DND-41 (cell line): ENCODE data around the gene TEX26.

ENCODE experiments used
- ATAC-seq: fragments of 200-7000 bp; cut with Tn5 transposase; 3 replicates; pipeline ENCODE4 v1.9.1; 2021; ENCODE audit warnings: low read depth; ENCODE audit not compliant: insufficient read depth
- DNase-seq: peaks from one replicate; pipeline ENCODE4 v3.0.0-alpha.2; 2020
- H2AFZ ChIP-seq: 2 replicates; pipeline ENCODE4 v1.6.0; 2012; ENCODE audit warnings: low read depth, low read length
- H3K27ac ChIP-seq: 2 replicates; pipeline ENCODE4 v1.5.1; 2012; ENCODE audit warnings: low read length, inconsistent platforms
- H3K27me3 ChIP-seq: fragments of 200-600 bp; sonication (generic); 2 replicates; pipeline ENCODE4 v1.6.0; 2012; ENCODE audit warnings: low read length, mild to moderate bottlenecking, inconsistent platforms; ENCODE audit not compliant: insufficient read depth, poor library complexity
- H3K36me3 ChIP-seq: 2 replicates; pipeline ENCODE4 v1.5.1; 2012; ENCODE audit warnings: low read length, inconsistent platforms; ENCODE audit not compliant: insufficient read depth
- H3K4me1 ChIP-seq: 2 replicates; pipeline ENCODE4 v1.5.1; 2012; ENCODE audit warnings: mild to moderate bottlenecking, low read length; ENCODE audit not compliant: insufficient read depth
- H3K4me2 ChIP-seq: 2 replicates; pipeline ENCODE4 v1.6.0; 2012; ENCODE audit warnings: mild to moderate bottlenecking, moderate library complexity, low read length, inconsistent platforms; ENCODE audit not compliant: insufficient read depth
- H3K4me3 ChIP-seq, 2 experiments: fragments of 200-600 bp in 1 of 2; shearing (Covaris generic) in 1 of 2; 2 replicates each; pipeline ENCODE4 v1.5.1; 2012 to 2016; ENCODE audit warnings: inconsistent platforms in 2 of 2, low read length in 2 of 2, mild to moderate bottlenecking in 2 of 2, low read depth in 1 of 2, moderate library complexity in 1 of 2
- H3K79me2 ChIP-seq: 2 replicates; pipeline ENCODE4 v1.6.0; 2012; ENCODE audit warnings: low read length, inconsistent platforms; ENCODE audit not compliant: insufficient read depth
- H3K9ac ChIP-seq: 2 replicates; pipeline ENCODE4 v1.6.0; 2012; ENCODE audit warnings: low read depth, mild to moderate bottlenecking, inconsistent platforms, low read length, moderate library complexity
- H3K9me3 ChIP-seq: 2 replicates; pipeline ENCODE4 v1.5.1; 2012; ENCODE audit warnings: low read length, moderate library complexity, mild to moderate bottlenecking, inconsistent platforms; ENCODE audit not compliant: insufficient read depth, severe bottlenecking
- H4K20me1 ChIP-seq: 2 replicates; pipeline ENCODE4 v1.6.0; 2012; ENCODE audit warnings: low read length; ENCODE audit not compliant: insufficient read depth
- EZH2 ChIP-seq: IDR thresholded peaks from 3 replicates; pipeline ENCODE4 v1.6.1; 2012; ENCODE audit warnings: borderline replicate concordance, low read depth, mild to moderate bottlenecking, moderate library complexity, low read length, inconsistent platforms; ENCODE audit not compliant: severe bottlenecking
- TF ChIP-seq, protein P1 (sequence below): IDR thresholded peaks from 2 replicates; pipeline ENCODE4 v1.5.1; 2012; ENCODE audit warnings: borderline replicate concordance, low read length, moderate library complexity, mild to moderate bottlenecking; ENCODE audit not compliant: poor library complexity, severe bottlenecking; ENCODE audit errors: extremely low read depth

Gene TEX26

GRCh38 chr13:30928978-30929377, 3.5 kb upstream of the TEX26 start:
- H3K79me2 ChIP-seq, result no peaks in the 10 kb centered on the region
- TF ChIP-seq, protein P1, sequence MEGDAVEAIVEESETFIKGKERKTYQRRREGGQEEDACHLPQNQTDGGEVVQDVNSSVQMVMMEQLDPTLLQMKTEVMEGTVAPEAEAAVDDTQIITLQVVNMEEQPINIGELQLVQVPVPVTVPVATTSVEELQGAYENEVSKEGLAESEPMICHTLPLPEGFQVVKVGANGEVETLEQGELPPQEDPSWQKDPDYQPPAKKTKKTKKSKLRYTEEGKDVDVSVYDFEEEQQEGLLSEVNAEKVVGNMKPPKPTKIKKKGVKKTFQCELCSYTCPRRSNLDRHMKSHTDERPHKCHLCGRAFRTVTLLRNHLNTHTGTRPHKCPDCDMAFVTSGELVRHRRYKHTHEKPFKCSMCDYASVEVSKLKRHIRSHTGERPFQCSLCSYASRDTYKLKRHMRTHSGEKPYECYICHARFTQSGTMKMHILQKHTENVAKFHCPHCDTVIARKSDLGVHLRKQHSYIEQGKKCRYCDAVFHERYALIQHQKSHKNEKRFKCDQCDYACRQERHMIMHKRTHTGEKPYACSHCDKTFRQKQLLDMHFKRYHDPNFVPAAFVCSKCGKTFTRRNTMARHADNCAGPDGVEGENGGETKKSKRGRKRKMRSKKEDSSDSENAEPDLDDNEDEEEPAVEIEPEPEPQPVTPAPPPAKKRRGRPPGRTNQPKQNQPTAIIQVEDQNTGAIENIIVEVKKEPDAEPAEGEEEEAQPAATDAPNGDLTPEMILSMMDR, result no peak
- no peak for TF ChIP-seq EZH2
- no peak overlapping the region for H3K4me3 ChIP-seq
- H3K4me2 ChIP-seq, result no peak overlapping the region
- peaks cover 30% of the 10 kb centered on the region for H3K27me3 ChIP-seq
- no peak for DNase-seq
- no peak for ATAC-seq
- H4K20me1 ChIP-seq, result 0 out of 2 replicates have a peak, but pooled peaks cover 3% of the 10 kb centered on the region
- no peaks in the 10 kb centered on the region for H3K4me1 ChIP-seq
- H2AFZ ChIP-seq, result no peak overlapping the region
- H3K9ac ChIP-seq, result no peak overlapping the region
- H3K9me3 ChIP-seq, result no peaks in the 10 kb centered on the region
- H3K36me3 ChIP-seq, result no peaks in the 10 kb centered on the region
- H3K27ac ChIP-seq, result no peak overlapping the region

DNA sequence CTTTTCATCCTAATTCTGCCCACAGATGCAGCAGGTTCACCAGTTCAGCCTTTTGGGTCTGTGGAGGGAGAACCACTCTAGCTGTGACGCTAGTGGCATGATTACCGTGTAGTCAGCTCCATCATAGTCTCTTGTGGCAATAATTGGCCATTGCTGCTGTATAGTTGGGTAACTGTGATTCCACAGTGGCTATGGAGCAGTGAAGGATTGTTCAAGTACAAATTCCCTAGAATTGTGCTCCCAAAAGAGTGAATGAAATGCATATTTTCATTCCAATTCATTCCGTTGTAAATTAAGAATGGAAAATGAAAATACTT, 856 bp downstream of the TEX26 start:
- no peak for ATAC-seq
- Histone ChIP-seq H3K4me2 (no peak overlapping the region), H3K4me3 (no peak overlapping the region)

GRCh38 chr13:30934381-30934780, 1.9 kb downstream of the TEX26 start:
- H3K27ac ChIP-seq, result no peak overlapping the region
- H2AFZ ChIP-seq, result no peak overlapping the region
- H4K20me1 ChIP-seq, result no peaks in the 10 kb centered on the region
- no peak for ATAC-seq
- no peak for DNase-seq
- peaks cover 8% of the 10 kb centered on the region for H3K27me3 ChIP-seq
- no peak for TF ChIP-seq EZH2
- TF ChIP-seq, protein P1, result no peak
- H3K4me2 ChIP-seq, result no peak overlapping the region
- H3K79me2 ChIP-seq, result no peaks in the 10 kb centered on the region
- H3K4me1 ChIP-seq, result no peaks in the 10 kb centered on the region
- no peak overlapping the region for H3K4me3 ChIP-seq
- no peaks in the 10 kb centered on the region for H3K36me3 ChIP-seq
- no peak overlapping the region for H3K9ac ChIP-seq
- H3K9me3 ChIP-seq, result no peaks in the 10 kb centered on the region

More for the DNA sequence above, 856 bp downstream of the TEX26 start:
- no peaks in the 10 kb centered on the region for H3K79me2 ChIP-seq
- no peaks in the 10 kb centered on the region for H4K20me1 ChIP-seq
- TF ChIP-seq EZH2, result no peak
- TF ChIP-seq, protein P1, result no peak
- H3K4me1 ChIP-seq, result no peaks in the 10 kb centered on the region
- DNase-seq, result no peak
- H3K36me3 ChIP-seq, result no peaks in the 10 kb centered on the region
- no peak overlapping the region for H3K9ac ChIP-seq
- no peak overlapping the region for H3K27ac ChIP-seq
- no peak overlapping the region for H2AFZ ChIP-seq
- H3K27me3 ChIP-seq, result peaks cover 16% of the 10 kb centered on the region
- no peaks in the 10 kb centered on the region for H3K9me3 ChIP-seq

GRCh38 chr13:30934803-30935202, 2.3 kb downstream of the TEX26 start:
- DNase-seq (no peak), ATAC-seq (no peak)
- Histone ChIP-seq H2AFZ (no peak overlapping the region), H3K36me3 (no peaks in the 10 kb centered on the region), H3K9ac (no peak overlapping the region), H3K27me3 (peaks cover 8% of the 10 kb centered on the region), H3K27ac (no peak overlapping the region), H3K4me1 (no peaks in the 10 kb centered on the region), H3K79me2 (no peaks in the 10 kb centered on the region), H3K9me3 (no peaks in the 10 kb centered on the region), H3K4me3 (no peak overlapping the region), H4K20me1 (no peaks in the 10 kb centered on the region), H3K4me2 (no peak overlapping the region)
- TF ChIP-seq, protein P1, result no peak
- no peak for TF ChIP-seq EZH2
